CD4-positive, alpha-beta memory T cell (primary cell): Measurements from ENCODE around the gene RIMS3. TPM values are rescaled to one million over a fixed set of nuclear protein-coding genes. Genes with fewer than 3 reads are reported as not detected.

ENCODE experiments used
- CTCF ChIA-PET: fragments of 350-600 bp; sonication (Branson Sonifier 250); formaldehyde crosslinking; loops from one replicate; lab custom pipeline; 2021; ENCODE audit warnings: inconsistent platforms; ENCODE audit not compliant: partially characterized antibody; lab: Charles Lee
- POLR2A ChIA-PET: fragments of 350-600 bp; sonication (Branson Sonifier 250); formaldehyde crosslinking; loops from one replicate; lab custom pipeline; 2021; ENCODE audit not compliant: partially characterized antibody; lab: Charles Lee
- DNase-seq, 5 donors: peaks; one replicate each; pipeline versions ENCODE4 v3.0.0 to v3.0.0-alpha.2; 2020 to 2022; ENCODE audit warnings: mixed read lengths in 1 of 5
- H3K27ac ChIP-seq: one replicate; pipeline ENCODE4 v1.7.0; 2013; ENCODE audit warnings: low read depth, low read length
- H3K27me3 ChIP-seq: 2 replicates; pipeline ENCODE4 v1.7.0; 2013; ENCODE audit warnings: mild to moderate bottlenecking, low read length, moderate library complexity; ENCODE audit not compliant: insufficient read depth
- H3K36me3 ChIP-seq: 2 replicates; pipeline ENCODE4 v1.7.0; 2013; ENCODE audit warnings: mild to moderate bottlenecking, low read length, moderate library complexity; ENCODE audit not compliant: insufficient read depth
- H3K4me1 ChIP-seq: 2 replicates; pipeline ENCODE4 v1.7.0; 2013; ENCODE audit warnings: mild to moderate bottlenecking, low read length, moderate library complexity; ENCODE audit not compliant: insufficient read depth
- H3K4me3 ChIP-seq, 2 donors: one replicate each; pipeline ENCODE4 v1.7.0; 2013; ENCODE audit warnings: low read length in 2 of 2, mild to moderate bottlenecking in 1 of 2
- H3K9me3 ChIP-seq, 2 donors: one replicate each; pipeline ENCODE4 v1.7.0; 2013; ENCODE audit warnings: low read length in 2 of 2, control low read depth in 1 of 2; ENCODE audit not compliant: control insufficient read depth in 1 of 2
- H3K27ac Mint-ChIP-seq, 7 donors: one replicate each; pipeline ENCODE4 v1.8.0; 2020 to 2021; ENCODE audit warnings: mixed read lengths in 7 of 7, mild to moderate bottlenecking in 6 of 7, inconsistent platforms in 3 of 7, moderate library complexity in 3 of 7
- H3K27me3 Mint-ChIP-seq, 2 donors: one replicate each; pipeline ENCODE4 v1.8.0; 2020 to 2021; ENCODE audit warnings: mixed read lengths in 2 of 2
- H3K36me3 Mint-ChIP-seq, 2 donors: one replicate each; pipeline ENCODE4 v1.8.0; 2020 to 2021; ENCODE audit warnings: mixed read lengths in 2 of 2, inconsistent platforms in 1 of 2, mild to moderate bottlenecking in 1 of 2
- H3K4me1 Mint-ChIP-seq, 4 donors: one replicate each; pipeline ENCODE4 v1.8.0; 2020 to 2021; ENCODE audit warnings: mixed read lengths in 4 of 4, mild to moderate bottlenecking in 1 of 4
- H3K4me3 Mint-ChIP-seq, 8 donors: one replicate each; pipeline ENCODE4 v1.8.0; 2020 to 2021; ENCODE audit warnings: mixed read lengths in 8 of 8, mild to moderate bottlenecking in 7 of 8, moderate library complexity in 6 of 8, inconsistent platforms in 3 of 8
- H3K9me3 Mint-ChIP-seq, 8 donors: one replicate each; pipeline ENCODE4 v1.8.0; 2020 to 2021; ENCODE audit warnings: mixed read lengths in 8 of 8, mild to moderate bottlenecking in 5 of 8, inconsistent platforms in 3 of 8, moderate library complexity in 1 of 8
- intact Hi-C: fragments of 100-400 bp; cut with micrococcal nuclease; formaldehyde crosslinking; loops from one replicate; pipeline ENCODE4 v1.15.1; 2023
- polyA plus RNA-seq, 2 donors: library from polyadenylated mRNA; unstranded; fragments of 300-500 nt; fragmentation: Illumina TruSeq; gene quantifications; one replicate each; pipeline ENCODE4 v1.2.3, GENCODE V29; 2021
- total RNA-seq, 2 experiments: library from RNA; stranded (reverse); gene quantifications; one replicate each; pipeline ENCODE4 v1.2.3, GENCODE V29; 2021

RIMS3 gene
- total and polyA plus RNA-seq, 4 experiments from 2014 or later: 1.5 to 3.4 (median 2.2) TPM

DNA sequence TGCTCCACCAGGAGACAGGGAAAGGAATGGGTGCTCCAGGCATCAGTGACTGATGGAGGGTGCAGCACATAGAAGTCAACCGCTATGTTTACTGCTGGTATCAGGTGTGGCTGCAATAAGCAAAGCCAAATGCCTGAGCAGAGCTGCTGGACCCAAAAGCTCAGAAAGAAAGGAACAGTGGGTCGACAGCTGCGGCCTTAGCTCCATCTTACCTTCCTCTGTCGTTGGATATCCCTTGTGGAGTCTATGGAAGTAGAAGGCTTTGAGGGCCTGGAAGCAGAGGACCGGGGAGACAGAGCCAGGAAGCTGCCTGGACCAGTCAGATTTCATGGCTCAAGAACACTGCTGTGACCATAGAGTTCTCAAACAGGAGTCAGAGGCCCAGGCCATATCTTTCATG lies 45.3 kb downstream of the RIMS3 start:
- CTCF ChIA-PET: interaction anchor here (0.5 to 1.8 kb wide), 2 partner anchors 9 to 328 kb away, joined by 3 to 5 read pairs; no protein-coding TSS in a partner anchor

DNA sequence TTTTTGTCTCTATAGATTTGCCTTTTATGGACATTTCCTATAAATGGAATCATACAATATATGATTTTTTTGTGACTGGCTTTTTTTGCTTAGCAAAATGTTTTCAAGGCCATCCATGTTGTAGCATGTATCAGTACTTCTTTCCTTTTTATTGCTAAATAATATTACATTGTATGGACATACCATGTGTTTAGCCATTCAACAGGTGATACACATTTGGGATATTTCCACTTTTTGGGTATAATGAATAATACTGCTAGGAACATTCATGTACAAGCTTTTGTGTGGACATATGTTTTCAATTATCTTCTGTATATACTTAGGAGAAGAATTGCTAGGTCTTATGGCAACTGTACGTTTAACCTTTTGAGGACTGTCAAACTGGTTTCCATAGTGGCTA lies 47.4 kb downstream of the RIMS3 start:
- no peaks in the 10 kb centered on the region for H3K9me3 Mint-ChIP-seq
- no peaks in the 10 kb centered on the region for H3K9me3 ChIP-seq
- ChIA-PET POLR2A (no interaction called here), CTCF (no interaction called here)
- no peaks in the 10 kb centered on the region for H3K36me3 ChIP-seq
- intact Hi-C loops: no loop called here
- H3K27ac Mint-ChIP-seq: no peak overlapping the region
- no peaks in the 10 kb centered on the region for H3K27me3 ChIP-seq
- H3K27ac ChIP-seq: no peak overlapping the region
- no peak overlapping the region for H3K4me3 Mint-ChIP-seq
- no peak for DNase-seq
- no peaks in the 10 kb centered on the region for H3K4me1 ChIP-seq
- no peaks in the 10 kb centered on the region for H3K36me3 Mint-ChIP-seq
- H3K4me3 ChIP-seq: no peak overlapping the region
- no peaks in the 10 kb centered on the region for H3K27me3 Mint-ChIP-seq
- H3K4me1 Mint-ChIP-seq: no peaks in the 10 kb centered on the region

More for the DNA sequence above, 45.3 kb downstream of the RIMS3 start:
- H3K4me1 Mint-ChIP-seq: no peaks in the 10 kb centered on the region
- no peak overlapping the region for H3K27ac Mint-ChIP-seq
- no peaks in the 10 kb centered on the region for H3K9me3 Mint-ChIP-seq
- H3K4me3 Mint-ChIP-seq: no peak overlapping the region
- intact Hi-C loops: no loop called here
- H3K27me3 ChIP-seq: no peaks in the 10 kb centered on the region
- no peaks in the 10 kb centered on the region for H3K27me3 Mint-ChIP-seq
- no peak for DNase-seq
- H3K4me3 ChIP-seq: no peak overlapping the region
- H3K36me3 ChIP-seq: no peaks in the 10 kb centered on the region
- no peaks in the 10 kb centered on the region for H3K36me3 Mint-ChIP-seq
- no peaks in the 10 kb centered on the region for H3K4me1 ChIP-seq
- H3K27ac ChIP-seq: no peak overlapping the region
- POLR2A ChIA-PET: no interaction called here
- H3K9me3 ChIP-seq: no peaks in the 10 kb centered on the region

DNA sequence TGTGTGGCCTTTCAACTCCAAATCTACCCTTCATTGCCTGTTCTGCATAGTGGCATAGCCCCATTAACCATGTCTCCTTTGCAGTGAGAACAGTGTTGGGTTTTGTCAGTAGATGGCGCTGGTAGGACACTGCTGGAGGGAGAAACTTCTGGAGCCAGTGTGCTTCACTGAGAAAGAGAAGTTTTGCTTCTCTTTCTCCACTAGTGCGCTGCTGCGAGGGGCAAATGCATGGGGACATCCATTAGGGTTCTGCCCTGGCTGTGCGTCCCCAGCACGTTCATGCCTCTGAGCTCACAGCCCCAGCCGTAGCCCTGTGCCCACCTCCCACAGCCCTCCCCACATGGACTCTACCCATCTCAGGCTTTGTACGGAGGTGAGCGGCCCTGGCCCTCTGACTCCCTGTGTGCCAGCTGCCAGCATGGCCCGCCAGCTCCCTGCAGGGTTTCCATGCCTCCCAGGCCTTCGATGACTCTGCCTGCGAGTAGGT lies 53.1 kb downstream of the RIMS3 start:
- Histone ChIP-seq H3K4me3 (no peak overlapping the region), H3K27me3 (no peaks in the 10 kb centered on the region), H3K9me3 (no peaks in the 10 kb centered on the region), H3K36me3 (no peaks in the 10 kb centered on the region), H3K4me1 (no peaks in the 10 kb centered on the region), H3K27ac (no peak overlapping the region)
- ChIA-PET POLR2A (no interaction called here), CTCF (interaction anchor here (1.2 to 1.5 kb wide), 3 partner anchors 52 to 338 kb away, joined by 3 to 11 read pairs (median 3); no protein-coding TSS in a partner anchor)
- Mint-ChIP-seq H3K27ac (no peak overlapping the region), H3K4me3 (no peak overlapping the region), H3K36me3 (no peaks in the 10 kb centered on the region), H3K4me1 (no peaks in the 10 kb centered on the region), H3K27me3 (peaks cover 2% of the 10 kb centered on the region in 2 donors), H3K9me3 (no peaks in the 10 kb centered on the region)
- peak; percentile 62 to 69 (median 65) for DNase-seq
- intact Hi-C loops: loop anchor here (1.0 to 5.0 kb wide), 3 partner anchors 160 to 468 kb away; no protein-coding TSS in a partner anchor

DNA sequence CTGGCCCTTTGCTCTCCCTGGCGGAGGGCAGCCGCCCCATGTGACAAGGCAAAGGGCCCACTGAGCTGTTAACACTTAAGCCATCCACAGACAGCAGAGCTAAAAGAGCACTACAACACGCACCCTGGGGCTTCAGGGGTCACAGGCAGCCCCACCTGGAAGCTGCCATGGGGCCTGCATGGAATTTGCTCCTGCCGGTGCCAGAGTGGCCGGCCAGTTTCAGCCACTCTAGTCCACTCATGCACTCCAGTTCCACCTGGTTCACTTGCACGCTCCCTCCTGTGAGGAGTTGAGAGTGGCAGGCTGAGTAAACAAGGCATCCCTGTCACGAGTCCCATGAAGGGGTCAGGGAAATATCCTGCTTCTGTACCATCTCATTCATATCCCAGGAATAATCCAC lies 55.3 kb downstream of the RIMS3 start:
- POLR2A ChIA-PET: no interaction called here
- no peaks in the 10 kb centered on the region for H3K4me1 Mint-ChIP-seq
- no peak overlapping the region for H3K4me3 Mint-ChIP-seq
- peaks cover 2% of the 10 kb centered on the region in 2 donors for H3K27me3 Mint-ChIP-seq
- H3K9me3 Mint-ChIP-seq: no peaks in the 10 kb centered on the region
- H3K36me3 ChIP-seq: no peaks in the 10 kb centered on the region
- DNase-seq: no peak
- no peak overlapping the region for H3K4me3 ChIP-seq
- H3K27ac Mint-ChIP-seq: no peak overlapping the region
- no peaks in the 10 kb centered on the region for H3K36me3 Mint-ChIP-seq
- no peak overlapping the region for H3K27ac ChIP-seq
- no peaks in the 10 kb centered on the region for H3K27me3 ChIP-seq
- no peaks in the 10 kb centered on the region for H3K9me3 ChIP-seq
- intact Hi-C loops: loop anchor here (5.0 kb wide), 1 partner anchor 162 kb away; no protein-coding TSS in a partner anchor
- H3K4me1 ChIP-seq: no peaks in the 10 kb centered on the region
- CTCF ChIA-PET: interaction anchor here (0.6 to 1.7 kb wide), 6 partner anchors 9 to 808 kb away, joined by 3 to 7 read pairs (median 4); no protein-coding TSS in a partner anchor

DNA sequence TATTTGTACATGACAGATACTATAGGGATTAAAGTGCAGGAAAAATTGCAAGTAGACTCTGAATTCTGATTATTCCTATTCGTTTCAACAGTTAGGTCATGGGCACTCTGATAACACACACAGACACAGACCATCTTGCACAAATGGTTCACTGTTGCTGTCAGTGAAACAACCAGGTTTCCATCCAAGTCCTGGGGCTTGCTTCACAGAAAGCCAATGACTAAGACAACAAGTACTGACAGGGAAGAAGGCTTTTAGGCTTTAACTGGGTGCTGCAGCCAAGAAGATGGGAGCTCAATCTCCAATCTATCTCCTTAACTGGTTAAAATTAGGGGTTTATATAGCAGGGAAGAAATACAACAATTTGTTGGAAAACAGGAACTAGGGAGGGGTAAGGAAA lies 57.6 kb downstream of the RIMS3 start:
- no peaks in the 10 kb centered on the region for H3K9me3 ChIP-seq
- POLR2A ChIA-PET: no interaction called here
- no peaks in the 10 kb centered on the region for H3K36me3 ChIP-seq
- H3K27ac ChIP-seq: no peak overlapping the region
- intact Hi-C loops: no loop called here
- H3K4me3 Mint-ChIP-seq: no peak overlapping the region
- CTCF ChIA-PET: interaction anchor here (1.4 kb wide), 1 partner anchor 343 kb away, joined by 3 read pairs; no protein-coding TSS in a partner anchor
- H3K4me1 Mint-ChIP-seq: no peaks in the 10 kb centered on the region
- peak overlapping the region in 1 of 7 donors; percentile 4 for H3K27ac Mint-ChIP-seq
- H3K27me3 Mint-ChIP-seq: peaks cover 2 to 3% of the 10 kb centered on the region in 2 donors
- H3K9me3 Mint-ChIP-seq: no peaks in the 10 kb centered on the region
- no peak overlapping the region for H3K4me3 ChIP-seq
- no peaks in the 10 kb centered on the region for H3K27me3 ChIP-seq
- no peaks in the 10 kb centered on the region for H3K4me1 ChIP-seq
- H3K36me3 Mint-ChIP-seq: no peaks in the 10 kb centered on the region
- DNase-seq: no peak

DNA sequence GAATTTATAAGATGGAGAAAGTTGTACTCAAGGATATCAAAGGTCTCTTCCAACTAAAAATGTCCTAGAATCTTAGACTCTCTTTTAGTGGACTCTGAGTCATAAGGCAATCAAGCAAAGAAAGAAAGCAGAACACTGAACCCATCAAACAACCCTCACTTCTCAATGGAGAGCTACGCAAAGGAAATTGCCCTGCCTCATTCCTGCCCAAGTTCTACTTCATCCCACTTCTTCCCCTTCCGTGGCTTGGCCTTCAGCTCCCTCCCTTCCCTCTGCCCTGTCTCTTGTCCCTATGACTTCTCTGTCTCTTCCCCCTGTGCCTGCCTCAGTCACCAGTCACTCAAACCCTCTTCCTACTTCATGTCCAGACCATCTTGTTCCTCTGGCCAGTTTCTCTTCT lies 58.5 kb downstream of the RIMS3 start:
- Mint-ChIP-seq H3K27me3 (peaks cover 3% of the 10 kb centered on the region in 2 donors), H3K4me1 (no peaks in the 10 kb centered on the region), H3K36me3 (no peaks in the 10 kb centered on the region), H3K4me3 (no peak overlapping the region), H3K27ac (peak overlapping the region in 2 of 7 donors; percentile 2 to 7), H3K9me3 (no peaks in the 10 kb centered on the region)
- ChIA-PET POLR2A (no interaction called here), CTCF (interaction anchor here (1.8 kb wide), 1 partner anchor 239 kb away, joined by 4 read pairs; no protein-coding TSS in a partner anchor)
- H3K9me3 ChIP-seq: no peaks in the 10 kb centered on the region
- no peaks in the 10 kb centered on the region for H3K27me3 ChIP-seq
- H3K4me1 ChIP-seq: no peaks in the 10 kb centered on the region
- H3K27ac ChIP-seq: no peak overlapping the region
- H3K36me3 ChIP-seq: no peaks in the 10 kb centered on the region
- intact Hi-C loops: no loop called here
- no peak overlapping the region for H3K4me3 ChIP-seq
- no peak for DNase-seq

DNA sequence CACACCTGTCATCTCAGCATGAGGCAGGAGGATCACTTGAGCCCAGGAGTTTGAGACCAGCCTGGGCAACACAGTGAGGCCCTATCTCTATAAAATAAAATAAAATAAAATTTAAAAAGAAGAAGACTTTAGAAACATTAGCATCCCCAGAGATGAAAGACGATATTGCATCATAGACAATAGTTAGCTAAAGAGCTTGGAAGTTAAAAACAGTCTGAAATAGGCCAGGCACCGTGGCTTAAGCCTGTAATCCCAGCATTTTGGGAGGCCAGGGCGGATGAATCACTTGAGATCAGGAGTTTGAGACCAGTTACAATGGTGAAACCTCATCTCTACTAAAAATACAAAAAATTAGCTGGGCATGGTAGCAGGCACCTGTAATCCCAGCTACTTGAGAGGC lies 59.3 kb downstream of the RIMS3 start:
- Mint-ChIP-seq H3K4me1 (no peaks in the 10 kb centered on the region), H3K27ac (peak overlapping the region in 2 of 7 donors; percentile 16 to 31), H3K9me3 (no peaks in the 10 kb centered on the region), H3K27me3 (peaks cover 3% of the 10 kb centered on the region in 2 donors), H3K4me3 (no peak overlapping the region), H3K36me3 (no peaks in the 10 kb centered on the region)
- DNase-seq: no peak
- CTCF ChIA-PET: interaction anchor here (1.8 kb wide), 1 partner anchor 240 kb away, joined by 4 read pairs; no protein-coding TSS in a partner anchor
- H3K27ac ChIP-seq: no peak overlapping the region
- H3K9me3 ChIP-seq: no peaks in the 10 kb centered on the region
- no peaks in the 10 kb centered on the region for H3K4me1 ChIP-seq
- intact Hi-C loops: no loop called here
- no peaks in the 10 kb centered on the region for H3K27me3 ChIP-seq
- POLR2A ChIA-PET: no interaction called here
- H3K4me3 ChIP-seq: no peak overlapping the region
- H3K36me3 ChIP-seq: no peaks in the 10 kb centered on the region
